HCT116 (cell line): ENCODE measurements around the gene EMD. TPM values are rescaled to one million over a fixed set of nuclear protein-coding genes. Genes with fewer than 3 reads are reported as not detected.

Experiments
- ATAC-seq: fragments of 200-7000 bp; cut with Tn5 transposase; 2 replicates; pipeline ENCODE4 v1.9.1; 2020; ENCODE audit warnings: mild to moderate bottlenecking, moderate library complexity
- BruUV-seq: library from RNA; stranded (reverse); fragments of 400-500 nt; replicated peaks from 2 replicates; lab custom pipeline; 2021; lab: Mats Ljungman, UMichigan
- CTCF ChIA-PET: fragments of 300-600 bp; sonication (Branson Sonifier 250); formaldehyde crosslinking; loops from one replicate; lab custom pipeline; 2021; ENCODE audit warnings: antibody characterized with exemption; lab: Charles Lee
- POLR2A ChIA-PET: fragments of 300-600, 350-600 bp; sonication (Branson Sonifier 250); formaldehyde crosslinking; loops from one replicate; lab custom pipeline; 2021; ENCODE audit warnings: antibody characterized with exemption; lab: Charles Lee
- RAD21 ChIA-PET, 2 experiments: fragments of 300-600 bp; sonication (Branson Sonifier 250); formaldehyde crosslinking; loops; one replicate each; lab custom pipeline; 2023; ENCODE audit warnings: low total read pairs in 2 of 2; ENCODE audit not compliant: uncharacterized antibody in 2 of 2, unreplicated experiment in 2 of 2, low non-redundant PET in 1 of 2; lab: Charles Lee
- DNase-seq: peaks from one replicate; pipeline ENCODE4 v3.0.0-alpha.2; 2010; ENCODE audit warnings: low read depth, low spot score
- H2AFZ ChIP-seq: fragments of 200-600 bp; shearing (Covaris generic), sonication (generic); 2 replicates; pipeline ENCODE4 v1.6.1; 2017; ENCODE audit warnings: low read depth, mixed run types, mixed read lengths, antibody characterized with exemption, low read length; ENCODE audit not compliant: poor library complexity, severe bottlenecking
- H3K27ac ChIP-seq: 2 replicates; pipeline ENCODE4 v1.5.1; 2012; ENCODE audit warnings: low read depth, low read length
- H3K27me3 ChIP-seq: fragments of 200-600 bp; sonication (generic); 2 replicates; pipeline ENCODE4 v1.6.1; 2016; ENCODE audit warnings: mixed run types, low read length, mixed read lengths; ENCODE audit not compliant: insufficient read depth
- H3K36me3 ChIP-seq, 2 experiments: fragments of 200-500 bp in 1 of 2; fragments of 200-600 bp in 1 of 2; sonication (Bioruptor generic) in 1 of 2; sonication (generic) in 1 of 2; 2 replicates each; pipeline versions ENCODE4 v1.5.1 to v1.6.1; 2014 to 2016; ENCODE audit warnings: low read length in 2 of 2, inconsistent platforms in 1 of 2, mixed read lengths in 1 of 2, mixed run types in 1 of 2; ENCODE audit not compliant: insufficient read depth in 2 of 2, control insufficient read depth in 1 of 2
- H3K4me1 ChIP-seq, 2 experiments: fragments of 200-600 bp in 1 of 2; sonication (generic) in 1 of 2; 2 replicates each; pipeline versions ENCODE4 v1.5.1 to v1.6.1; 2012 to 2017; ENCODE audit warnings: low read length in 2 of 2, inconsistent platforms in 1 of 2, mild to moderate bottlenecking in 1 of 2, mixed read lengths in 1 of 2, mixed run types in 1 of 2, moderate library complexity in 1 of 2; ENCODE audit not compliant: insufficient read depth in 2 of 2, control insufficient read depth in 1 of 2
- H3K4me2 ChIP-seq: fragments of 200-600 bp; sonication (generic); 2 replicates; pipeline ENCODE4 v1.6.1; 2017; ENCODE audit warnings: mixed run types, low read length, mixed read lengths
- H3K4me3 ChIP-seq, 2 experiments: fragments of 200-600 bp in 1 of 2; sonication (generic) in 1 of 2; replicated peaks in 1 of 2; 2 replicates each; pipeline ENCODE4 v1.5.1; 2011 to 2016; ENCODE audit warnings: low read length in 2 of 2, control low read depth in 1 of 2, low read depth in 1 of 2, mild to moderate bottlenecking in 1 of 2, mixed read lengths in 1 of 2, mixed run types in 1 of 2
- H3K79me2 ChIP-seq: fragments of 200-600 bp; sonication (generic); 2 replicates; pipeline ENCODE4 v1.6.1; 2017; ENCODE audit warnings: mild to moderate bottlenecking, mixed run types, low read length, moderate library complexity, mixed read lengths; ENCODE audit not compliant: insufficient read depth
- H3K9ac ChIP-seq: fragments of 200-600 bp; sonication (generic); 2 replicates; pipeline ENCODE4 v1.6.1; 2016; ENCODE audit warnings: low read length, mixed read lengths
- H3K9me2 ChIP-seq: fragments of 200-600 bp; sonication (generic), shearing (Covaris generic); 2 replicates; pipeline ENCODE4 v1.6.1; 2017; ENCODE audit warnings: mixed run types, mild to moderate bottlenecking, moderate library complexity; ENCODE audit not compliant: insufficient read depth
- H3K9me3 ChIP-seq, 2 experiments: fragments of 200-500 bp in 1 of 2; fragments of 200-600 bp in 1 of 2; sonication (Bioruptor generic) in 1 of 2; sonication (generic) in 1 of 2; 2 replicates each; pipeline ENCODE4 v1.6.1; 2014 to 2017; ENCODE audit warnings: low read length in 2 of 2, mixed read lengths in 2 of 2, inconsistent platforms in 1 of 2, low read depth in 1 of 2, mild to moderate bottlenecking in 1 of 2, mixed run types in 1 of 2, moderate library complexity in 1 of 2; ENCODE audit not compliant: control insufficient read depth in 1 of 2, insufficient read depth in 1 of 2
- H4K20me1 ChIP-seq: fragments of 200-600 bp; sonication (generic), shearing (Covaris generic); 2 replicates; pipeline ENCODE4 v1.6.1; 2017; ENCODE audit warnings: mixed run types, mild to moderate bottlenecking, moderate library complexity; ENCODE audit not compliant: insufficient read depth
- CBX3 ChIP-seq: IDR thresholded peaks from 2 replicates; pipeline ENCODE4 v1.6.1; 2012; ENCODE audit warnings: low read depth
- EGR1 ChIP-seq: IDR thresholded peaks from 2 replicates; pipeline ENCODE4 v1.6.1; 2012; ENCODE audit warnings: low read depth
- EZH2 ChIP-seq: fragments of 200-600 bp; sonication (generic); IDR thresholded peaks from 2 replicates; pipeline ENCODE4 v1.6.1; 2017; ENCODE audit warnings: antibody characterized with exemption, mixed run types
- FOSL1 ChIP-seq: IDR thresholded peaks from 2 replicates; pipeline ENCODE4 v1.6.1; 2012; ENCODE audit warnings: low read depth
- JUND ChIP-seq: IDR thresholded peaks from 2 replicates; pipeline ENCODE4 v1.6.1; 2012
- SP1 ChIP-seq: IDR thresholded peaks from 2 replicates; pipeline ENCODE4 v1.6.1; 2012; ENCODE audit warnings: low read depth
- ZFX ChIP-seq: fragments of 450-650 bp; IDR thresholded peaks from 2 replicates; pipeline ENCODE4 v1.6.1; 2017
- ZNF274 ChIP-seq: fragments of 200-500 bp; sonication (Bioruptor generic); IDR thresholded peaks from 2 replicates; pipeline ENCODE4 v1.6.1; 2014; ENCODE audit warnings: mild to moderate bottlenecking, low read depth, low read length, inconsistent platforms
- intact Hi-C: fragments of 100-400 bp; cut with micrococcal nuclease; formaldehyde crosslinking; loops from 2 replicates; pipeline ENCODE4 v1.10.0; 2022
- total RNA-seq: library from RNA; stranded (reverse); gene quantifications from one replicate; pipeline ENCODE4 v1.2.1, GENCODE V29; 2021; ENCODE audit not compliant: unreplicated experiment
- TF ChIP-seq, protein P1 (sequence below): IDR thresholded peaks from 2 replicates; pipeline ENCODE4 v1.6.1; 2012
- TF ChIP-seq, protein P2 (sequence below): IDR thresholded peaks from 2 replicates; pipeline ENCODE4 v1.6.1; 2012; ENCODE audit warnings: low read depth
- TF ChIP-seq, protein P3 (sequence below), 3 experiments: fragments of 200-600 bp in 1 of 3; sonication (generic) in 1 of 3; IDR thresholded peaks in 2 of 3; conservative IDR thresholded peaks in 1 of 3; 2 replicates each; pipeline ENCODE4 v1.5.1; 2012 to 2017; ENCODE audit warnings: low read depth in 2 of 3, low read length in 2 of 3, antibody characterized with exemption in 1 of 3, borderline replicate concordance in 1 of 3, control low read depth in 1 of 3, mild to moderate bottlenecking in 1 of 3, mixed read lengths in 1 of 3, mixed run types in 1 of 3, moderate library complexity in 1 of 3; ENCODE audit not compliant: insufficient read depth in 1 of 3
- TF ChIP-seq, protein P4 (sequence below): IDR thresholded peaks from 2 replicates; pipeline ENCODE4 v1.6.1; 2012

Gene EMD
- total RNA-seq, 1 experiment from 2014 or later = 102 TPM

DNA sequence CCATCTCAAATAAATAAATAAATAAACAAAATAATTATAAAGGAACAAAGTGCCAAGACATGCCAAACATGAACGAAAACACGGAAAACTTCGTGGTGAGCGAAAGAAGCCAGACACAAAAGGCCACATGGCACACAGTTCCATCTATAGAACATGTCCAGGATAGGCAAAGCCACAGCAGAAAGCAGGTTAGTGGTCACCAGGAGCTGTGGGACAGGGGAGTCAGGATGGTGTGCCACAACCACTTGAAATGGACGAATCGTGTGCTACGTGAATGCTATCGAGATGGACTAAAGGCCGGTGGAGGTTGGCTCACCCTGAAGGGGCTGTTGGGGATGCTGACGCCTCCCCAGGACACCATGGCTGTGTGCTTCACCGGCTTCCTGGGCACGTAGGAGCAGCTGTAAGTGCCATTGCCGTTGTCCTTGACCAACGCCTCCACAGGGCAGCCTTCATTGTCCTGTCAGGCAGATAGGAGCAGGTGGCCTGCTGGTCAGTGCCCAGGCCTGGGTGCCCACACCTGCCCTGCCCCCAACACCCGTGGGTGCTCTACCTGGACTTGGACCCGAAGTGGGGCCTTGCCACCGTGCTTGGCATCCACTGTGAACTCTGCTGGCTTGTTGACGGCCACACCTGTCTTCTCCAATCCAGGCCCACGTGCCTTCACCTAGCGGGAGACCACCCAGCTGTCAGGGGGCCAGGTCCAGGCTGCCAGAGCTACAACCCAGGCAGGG lies 15.2 kb upstream of the EMD start:
- no peaks in the 10 kb centered on the region for H3K9me3 ChIP-seq
- no peak for TF ChIP-seq SP1
- TF ChIP-seq, protein P1, sequence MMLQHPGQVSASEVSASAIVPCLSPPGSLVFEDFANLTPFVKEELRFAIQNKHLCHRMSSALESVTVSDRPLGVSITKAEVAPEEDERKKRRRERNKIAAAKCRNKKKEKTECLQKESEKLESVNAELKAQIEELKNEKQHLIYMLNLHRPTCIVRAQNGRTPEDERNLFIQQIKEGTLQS = no peak
- TF ChIP-seq ZNF274 = no peak
- no peak for TF ChIP-seq CBX3
- TF ChIP-seq, protein P2, sequence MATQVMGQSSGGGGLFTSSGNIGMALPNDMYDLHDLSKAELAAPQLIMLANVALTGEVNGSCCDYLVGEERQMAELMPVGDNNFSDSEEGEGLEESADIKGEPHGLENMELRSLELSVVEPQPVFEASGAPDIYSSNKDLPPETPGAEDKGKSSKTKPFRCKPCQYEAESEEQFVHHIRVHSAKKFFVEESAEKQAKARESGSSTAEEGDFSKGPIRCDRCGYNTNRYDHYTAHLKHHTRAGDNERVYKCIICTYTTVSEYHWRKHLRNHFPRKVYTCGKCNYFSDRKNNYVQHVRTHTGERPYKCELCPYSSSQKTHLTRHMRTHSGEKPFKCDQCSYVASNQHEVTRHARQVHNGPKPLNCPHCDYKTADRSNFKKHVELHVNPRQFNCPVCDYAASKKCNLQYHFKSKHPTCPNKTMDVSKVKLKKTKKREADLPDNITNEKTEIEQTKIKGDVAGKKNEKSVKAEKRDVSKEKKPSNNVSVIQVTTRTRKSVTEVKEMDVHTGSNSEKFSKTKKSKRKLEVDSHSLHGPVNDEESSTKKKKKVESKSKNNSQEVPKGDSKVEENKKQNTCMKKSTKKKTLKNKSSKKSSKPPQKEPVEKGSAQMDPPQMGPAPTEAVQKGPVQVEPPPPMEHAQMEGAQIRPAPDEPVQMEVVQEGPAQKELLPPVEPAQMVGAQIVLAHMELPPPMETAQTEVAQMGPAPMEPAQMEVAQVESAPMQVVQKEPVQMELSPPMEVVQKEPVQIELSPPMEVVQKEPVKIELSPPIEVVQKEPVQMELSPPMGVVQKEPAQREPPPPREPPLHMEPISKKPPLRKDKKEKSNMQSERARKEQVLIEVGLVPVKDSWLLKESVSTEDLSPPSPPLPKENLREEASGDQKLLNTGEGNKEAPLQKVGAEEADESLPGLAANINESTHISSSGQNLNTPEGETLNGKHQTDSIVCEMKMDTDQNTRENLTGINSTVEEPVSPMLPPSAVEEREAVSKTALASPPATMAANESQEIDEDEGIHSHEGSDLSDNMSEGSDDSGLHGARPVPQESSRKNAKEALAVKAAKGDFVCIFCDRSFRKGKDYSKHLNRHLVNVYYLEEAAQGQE = no peak
- TF ChIP-seq, protein P3, sequence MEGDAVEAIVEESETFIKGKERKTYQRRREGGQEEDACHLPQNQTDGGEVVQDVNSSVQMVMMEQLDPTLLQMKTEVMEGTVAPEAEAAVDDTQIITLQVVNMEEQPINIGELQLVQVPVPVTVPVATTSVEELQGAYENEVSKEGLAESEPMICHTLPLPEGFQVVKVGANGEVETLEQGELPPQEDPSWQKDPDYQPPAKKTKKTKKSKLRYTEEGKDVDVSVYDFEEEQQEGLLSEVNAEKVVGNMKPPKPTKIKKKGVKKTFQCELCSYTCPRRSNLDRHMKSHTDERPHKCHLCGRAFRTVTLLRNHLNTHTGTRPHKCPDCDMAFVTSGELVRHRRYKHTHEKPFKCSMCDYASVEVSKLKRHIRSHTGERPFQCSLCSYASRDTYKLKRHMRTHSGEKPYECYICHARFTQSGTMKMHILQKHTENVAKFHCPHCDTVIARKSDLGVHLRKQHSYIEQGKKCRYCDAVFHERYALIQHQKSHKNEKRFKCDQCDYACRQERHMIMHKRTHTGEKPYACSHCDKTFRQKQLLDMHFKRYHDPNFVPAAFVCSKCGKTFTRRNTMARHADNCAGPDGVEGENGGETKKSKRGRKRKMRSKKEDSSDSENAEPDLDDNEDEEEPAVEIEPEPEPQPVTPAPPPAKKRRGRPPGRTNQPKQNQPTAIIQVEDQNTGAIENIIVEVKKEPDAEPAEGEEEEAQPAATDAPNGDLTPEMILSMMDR (IDR thresholded peaks at IDR 0.05 in 2 of 3, conservative IDR thresholded peaks at IDR 0.05 in 1 of 3; ENCODE audit: borderline replicate concordance in 1 of 3, insufficient read depth in 1 of 3, low read depth in 2 of 3, low read length in 2 of 3) = no peak
- no peak for TF ChIP-seq EZH2
- no peak for TF ChIP-seq JUND
- no peak for TF ChIP-seq EGR1
- TF ChIP-seq ZFX = no peak
- TF ChIP-seq, protein P4, sequence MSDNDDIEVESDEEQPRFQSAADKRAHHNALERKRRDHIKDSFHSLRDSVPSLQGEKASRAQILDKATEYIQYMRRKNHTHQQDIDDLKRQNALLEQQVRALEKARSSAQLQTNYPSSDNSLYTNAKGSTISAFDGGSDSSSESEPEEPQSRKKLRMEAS = no peak
- no peak for TF ChIP-seq FOSL1
- H3K27ac ChIP-seq = no peak overlapping the region
- peaks cover 4 to 11% of the 10 kb centered on the region in 2 experiments for H3K4me1 ChIP-seq
- no peak overlapping the region for H3K4me3 ChIP-seq
- H3K9ac ChIP-seq = no peak overlapping the region
- 0 out of 2 replicates have a peak, but pooled peaks cover 2% of the 10 kb centered on the region for H4K20me1 ChIP-seq
- H3K4me2 ChIP-seq = no peak overlapping the region
- intact Hi-C loops = no loop called here
- DNase-seq (no peak), ATAC-seq (no peak)
- ChIA-PET RAD21 (no interaction called here), POLR2A (no interaction called here), CTCF (no interaction called here)
- H3K79me2 ChIP-seq = peaks cover 75% of the 10 kb centered on the region
- no peaks in the 10 kb centered on the region for H3K9me2 ChIP-seq
- peaks cover 9 to 47% of the 10 kb centered on the region in 2 experiments; a peak in 3 of 4 replicates for H3K36me3 ChIP-seq
- no TSS peak for BruUV-seq
- no peaks in the 10 kb centered on the region for H3K27me3 ChIP-seq
- no peak overlapping the region for H2AFZ ChIP-seq
